Breast epithelium (tissue), 3 donors: ENCODE results near the gene TPRN.

Experiments
- CTCF ChIP-seq, 3 donors: fragments of 450-650 bp; IDR thresholded peaks; one replicate each; pipeline ENCODE4 v1.5.1; 2016 to 2017; ENCODE audit warnings: antibody characterized with exemption in 3 of 3, mild to moderate bottlenecking in 3 of 3, moderate library complexity in 3 of 3
- POLR2A ChIP-seq: fragments of 450-650 bp; IDR thresholded peaks from one replicate; pipeline ENCODE4 v1.6.1; 2016; ENCODE audit warnings: antibody characterized with exemption, mild to moderate bottlenecking, moderate library complexity
- POLR2AphosphoS5 ChIP-seq, 3 donors: sonication (generic); formaldehyde crosslinking; IDR thresholded peaks; one replicate each; pipeline ENCODE4 v1.6.1; 2017; ENCODE audit warnings: antibody characterized with exemption in 3 of 3

- no peak for TF ChIP-seq CTCF (IDR thresholded peaks at IDR 0.05)
- no peak for TF ChIP-seq POLR2A
- TF ChIP-seq POLR2AphosphoS5 (IDR thresholded peaks at IDR 0.05) = no peak
These were observed 35.2 kb downstream of the TPRN start for GRCh38 chr9:137165250-137165836.
